Activated CD4-positive, alpha-beta T cell treated with anti-CD3 and anti-CD28 coated beads, Interleukin-2, amount 10 ng/mL, durations not matched to agents 24 days and 14 days (primary cell): ENCODE measurements around the gene BLNK. TPM values are rescaled to one million over a fixed set of nuclear protein-coding genes. Genes with fewer than 3 reads are reported as not detected.

ENCODE experiments used
- DNase-seq: peaks from one replicate; pipeline ENCODE4 v3.0.0; 2022
- H3K27ac Mint-ChIP-seq: one replicate; pipeline ENCODE4 v1.8.0; 2022; ENCODE audit warnings: mild to moderate bottlenecking, mixed read lengths
- H3K27me3 Mint-ChIP-seq: one replicate; pipeline ENCODE4 v1.8.0; 2022; ENCODE audit warnings: mixed read lengths
- H3K36me3 Mint-ChIP-seq: one replicate; pipeline ENCODE4 v1.8.0; 2022; ENCODE audit warnings: low read depth, mild to moderate bottlenecking, mixed read lengths
- H3K4me1 Mint-ChIP-seq: one replicate; pipeline ENCODE4 v1.8.0; 2021; ENCODE audit warnings: mixed read lengths
- H3K4me3 Mint-ChIP-seq: one replicate; pipeline ENCODE4 v1.8.0; 2022; ENCODE audit warnings: mild to moderate bottlenecking, moderate library complexity, mixed read lengths
- H3K9me3 Mint-ChIP-seq: one replicate; pipeline ENCODE4 v1.8.0; 2021; ENCODE audit warnings: mixed read lengths
- intact Hi-C: fragments of 100-400 bp; cut with micrococcal nuclease; formaldehyde crosslinking; loops from one replicate; pipeline ENCODE4 v1.15.1; 2023
- total RNA-seq: library from RNA; stranded (reverse); gene quantifications from 2 replicates; pipeline ENCODE4 v1.2.3, GENCODE V29; 2022

BLNK gene
- total RNA-seq, 1 donor from 2014 or later = not detected

DNA sequence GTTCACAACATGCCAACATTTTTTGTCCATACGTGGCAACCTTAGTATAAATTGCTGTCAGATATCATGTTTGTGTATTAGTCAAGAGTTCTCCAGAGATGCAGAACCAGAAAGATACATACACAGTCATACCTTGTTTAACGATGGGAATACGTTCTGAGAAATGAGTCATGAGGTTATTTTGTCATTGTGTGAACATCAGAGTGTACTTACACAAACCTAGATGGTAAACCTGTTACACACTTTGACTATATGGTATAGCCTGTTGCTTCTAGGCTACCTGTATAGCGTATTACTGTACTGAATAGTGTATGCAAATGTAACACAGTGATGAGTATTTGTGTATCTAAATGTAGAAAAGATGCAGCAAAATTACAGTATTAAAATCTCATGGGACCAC, 118.9 kb downstream of the BLNK start:
- H3K4me1 Mint-ChIP-seq = no peaks in the 10 kb centered on the region
- no peaks in the 10 kb centered on the region for H3K27me3 Mint-ChIP-seq
- H3K9me3 Mint-ChIP-seq = no peaks in the 10 kb centered on the region
- peaks cover 60% of the 10 kb centered on the region for H3K36me3 Mint-ChIP-seq
- intact Hi-C loops = no loop called here
- no peak overlapping the region for H3K4me3 Mint-ChIP-seq
- DNase-seq = peak; percentile 10
- no peak overlapping the region for H3K27ac Mint-ChIP-seq

Other genes with a start within 250 kb of the BLNK start
- 9.3 and 9.4 TPM in 2 replicates for gene CCNJ, start 228.0 kb downstream of the BLNK start, total RNA-seq
- 16.9 and 17.2 TPM in 2 replicates for gene ZNF518A, start 141.3 kb downstream of the BLNK start, total RNA-seq
- not detected in 2 replicates for gene DNTT, start 32.9 kb upstream of the BLNK start, total RNA-seq
- not detected in 2 replicates for gene OPALIN, start 87.4 kb upstream of the BLNK start, total RNA-seq
- not detected in 2 replicates for gene TLL2, start 242.4 kb upstream of the BLNK start, total RNA-seq